Stimulated activated CD4-positive, alpha-beta T cell treated with anti-CD3 and anti-CD28 coated beads, TNF-alpha, amount 100 ng/mL, for 4 hours (primary cell): ENCODE results near the gene PRM1.
"Not testable (repeated sequence)": the region's sequence is repeated elsewhere in the genome, so short reads cannot be mapped to it uniquely, and the experiment has no call there.

ENCODE experiments used
- DNase-seq, 3 experiments: peaks; one replicate each; pipeline ENCODE4 v3.0.0-alpha.2; 2020; ENCODE audit warnings: low read depth in 3 of 3

PRM1 gene

DNA sequence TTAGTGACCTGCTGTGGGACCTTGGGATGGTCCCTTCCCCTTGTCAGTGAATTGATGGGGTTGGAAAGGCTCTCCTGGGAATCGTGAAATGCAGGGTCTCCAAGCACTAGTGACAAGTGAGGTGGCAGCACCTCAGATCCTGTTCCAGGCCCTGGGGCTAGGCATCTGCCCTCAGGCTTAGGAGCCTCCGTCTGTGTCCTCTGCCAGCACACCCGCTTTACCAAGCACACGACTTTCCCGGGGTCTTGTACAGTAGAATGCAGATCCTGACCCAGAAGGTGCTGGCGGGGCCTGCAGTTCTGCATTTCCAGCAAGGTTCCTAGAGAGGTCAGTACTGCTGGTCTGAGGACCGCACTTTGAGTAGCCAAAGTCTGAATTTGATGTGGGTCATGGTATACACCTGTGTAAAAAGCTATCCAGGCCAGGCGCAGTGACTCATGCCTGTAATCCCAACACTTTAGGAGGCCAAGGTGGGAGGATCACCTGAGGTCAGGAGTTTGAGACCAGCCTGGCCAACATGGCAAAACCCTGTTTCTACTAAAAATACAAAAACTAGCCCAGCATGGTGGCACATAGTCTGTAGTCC, 33.3 kb upstream of the PRM1 start:
- no peak for DNase-seq

DNA sequence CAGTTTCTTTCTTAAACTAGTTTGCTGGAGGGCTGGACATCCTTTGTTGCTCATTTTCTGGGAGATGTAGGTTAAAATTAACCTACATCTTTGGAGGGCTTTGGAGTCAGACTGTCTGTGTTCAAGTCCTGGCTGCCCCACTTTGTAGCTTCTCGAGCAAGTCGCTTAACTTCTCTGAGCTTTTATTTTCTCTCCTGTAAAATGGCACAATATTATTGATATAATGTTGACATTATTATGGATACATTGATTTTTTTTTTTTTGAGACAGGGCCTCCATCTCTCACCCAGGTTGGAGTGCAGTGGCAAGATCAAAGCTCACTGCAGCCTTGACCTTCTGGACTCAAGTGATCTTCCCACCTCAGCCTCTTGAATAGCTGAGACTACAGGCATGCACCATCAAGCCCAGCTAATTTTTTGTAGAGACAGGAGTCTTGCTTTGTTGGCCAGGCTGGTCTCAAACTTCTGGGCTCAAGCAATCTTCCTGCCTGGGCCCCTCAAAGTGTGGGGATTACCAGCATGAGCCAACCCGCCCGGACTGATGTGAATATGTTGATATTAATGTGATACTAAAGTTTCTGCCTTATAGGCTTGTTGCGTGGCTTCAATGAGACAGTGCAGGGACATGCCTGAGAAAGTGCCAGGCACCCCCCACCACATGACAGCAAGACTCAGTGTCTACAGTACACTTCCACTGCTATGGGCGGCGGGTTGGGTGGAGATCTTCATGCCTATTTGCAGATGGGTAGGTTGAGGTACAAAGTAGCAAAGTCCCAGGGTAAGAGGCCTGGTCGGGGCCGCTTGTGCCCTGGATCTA, 32.6 kb upstream of the PRM1 start:
- DNase-seq = no peak

DNA sequence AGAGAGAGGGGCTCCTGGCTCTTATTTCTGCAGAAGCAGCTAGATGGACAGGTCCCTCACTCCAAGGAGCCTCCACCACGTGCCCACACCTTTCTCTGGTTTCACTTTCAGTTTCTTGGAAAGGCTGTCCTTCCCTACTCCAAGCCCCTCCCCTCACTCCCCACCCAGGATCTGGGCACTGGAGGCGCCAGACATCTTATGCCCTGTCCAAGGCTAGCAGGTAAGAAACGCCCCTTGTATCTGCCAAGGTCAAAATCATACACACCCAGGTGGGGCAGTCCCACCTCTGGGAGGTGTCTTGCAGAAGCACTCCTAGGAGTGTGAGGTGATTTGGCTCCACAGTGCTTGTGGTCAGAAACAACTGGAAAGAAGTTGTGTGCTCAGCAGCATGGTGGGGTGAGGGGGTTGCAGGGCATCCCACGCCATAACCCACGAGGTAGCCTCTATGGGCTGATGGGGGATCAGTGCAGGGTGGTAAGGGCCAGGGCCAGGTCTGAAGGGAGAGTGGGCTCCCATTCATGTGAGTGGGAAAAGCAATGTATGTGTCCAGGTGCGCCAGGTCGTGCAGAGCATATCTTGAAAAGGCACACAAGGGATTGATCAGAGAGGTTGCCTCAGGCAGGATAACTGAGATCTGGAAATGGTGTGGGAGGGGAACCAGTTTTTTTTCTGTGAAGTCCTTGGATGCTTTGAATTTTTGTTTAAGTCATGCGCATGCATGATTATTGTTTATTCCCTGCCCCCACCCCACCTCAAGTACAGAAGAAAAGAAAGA, 31.8 kb upstream of the PRM1 start:
- no peak for DNase-seq

DNA sequence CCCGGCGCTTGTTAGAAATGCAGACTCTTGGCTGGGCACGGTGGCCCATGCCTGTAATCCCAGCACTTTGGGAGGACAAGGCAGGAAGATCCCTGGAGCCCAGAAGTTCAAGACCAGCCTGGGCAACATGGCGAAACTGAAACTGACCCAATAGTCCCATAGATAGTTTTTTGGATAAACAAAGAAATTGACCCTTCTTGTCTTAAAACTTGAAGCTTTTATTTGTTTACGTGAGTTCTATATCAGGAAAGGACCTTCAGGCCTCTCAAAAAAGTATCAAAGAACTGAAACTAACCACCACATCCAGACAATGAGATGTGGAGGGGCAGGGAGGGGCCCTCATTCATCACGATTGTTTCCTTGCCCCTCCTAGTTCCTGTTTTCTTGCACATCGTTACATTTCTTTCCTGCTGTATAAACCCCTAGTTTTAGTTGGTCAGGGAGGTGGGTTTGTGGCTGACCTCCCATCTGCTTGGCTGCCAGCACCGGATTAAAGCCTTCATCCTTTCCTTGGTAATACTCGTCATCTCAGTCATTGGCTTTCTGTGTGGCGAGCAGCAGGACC, 29.9 kb upstream of the PRM1 start:
- no peak for DNase-seq

DNA sequence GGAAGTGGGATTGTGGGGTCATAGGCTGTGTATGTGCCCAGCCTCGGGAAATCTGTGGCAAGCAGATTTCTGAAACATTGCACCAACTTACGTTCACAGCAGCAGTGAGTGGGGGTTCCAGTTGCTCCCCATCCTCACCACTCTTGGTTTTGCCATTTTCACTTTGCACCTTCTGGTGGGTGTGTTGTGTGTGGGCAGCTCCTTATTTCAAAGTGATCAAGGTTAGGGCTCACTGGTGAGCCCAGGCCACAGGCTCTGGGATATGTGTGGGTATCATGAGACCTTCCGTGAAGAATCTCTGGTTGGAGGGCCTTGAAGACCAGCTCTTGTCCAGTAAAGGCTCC, 29.5 kb upstream of the PRM1 start:
- DNase-seq = no peak

DNA sequence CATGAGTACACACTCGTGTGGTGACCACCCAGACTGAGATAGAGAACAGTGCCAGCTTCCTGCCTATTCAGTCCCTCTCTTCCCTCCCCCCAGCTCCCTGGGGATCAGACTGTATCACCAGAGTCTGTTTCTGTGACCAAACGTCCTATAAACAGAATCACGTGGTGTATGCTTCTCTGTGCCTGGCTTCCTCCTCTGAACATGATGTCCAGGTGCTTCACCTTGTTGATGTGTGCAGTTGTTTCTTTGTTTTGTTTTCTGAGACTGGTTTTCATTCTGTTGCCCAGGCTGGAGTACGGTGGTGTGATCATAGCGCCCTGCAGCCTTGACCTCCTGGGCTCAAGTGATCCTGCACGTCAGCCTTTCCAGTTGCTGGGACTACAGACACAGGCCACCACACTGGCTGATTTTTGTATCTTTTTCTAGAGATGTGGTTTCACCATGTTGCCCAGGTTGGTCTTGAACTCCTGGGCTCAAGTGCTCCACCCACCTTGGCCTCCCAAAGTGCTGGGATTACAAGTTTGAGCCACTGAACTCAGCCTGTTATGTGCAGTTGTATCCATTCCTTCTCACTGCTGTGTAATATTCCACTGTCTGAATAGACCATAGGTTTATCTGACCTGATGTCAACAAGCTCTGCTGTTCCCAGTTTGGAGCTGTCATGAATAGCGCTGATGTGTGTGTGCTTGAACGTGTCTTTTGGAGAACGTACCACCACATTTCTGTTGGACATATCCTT, 28.9 kb upstream of the PRM1 start:
- no peak for DNase-seq

DNA sequence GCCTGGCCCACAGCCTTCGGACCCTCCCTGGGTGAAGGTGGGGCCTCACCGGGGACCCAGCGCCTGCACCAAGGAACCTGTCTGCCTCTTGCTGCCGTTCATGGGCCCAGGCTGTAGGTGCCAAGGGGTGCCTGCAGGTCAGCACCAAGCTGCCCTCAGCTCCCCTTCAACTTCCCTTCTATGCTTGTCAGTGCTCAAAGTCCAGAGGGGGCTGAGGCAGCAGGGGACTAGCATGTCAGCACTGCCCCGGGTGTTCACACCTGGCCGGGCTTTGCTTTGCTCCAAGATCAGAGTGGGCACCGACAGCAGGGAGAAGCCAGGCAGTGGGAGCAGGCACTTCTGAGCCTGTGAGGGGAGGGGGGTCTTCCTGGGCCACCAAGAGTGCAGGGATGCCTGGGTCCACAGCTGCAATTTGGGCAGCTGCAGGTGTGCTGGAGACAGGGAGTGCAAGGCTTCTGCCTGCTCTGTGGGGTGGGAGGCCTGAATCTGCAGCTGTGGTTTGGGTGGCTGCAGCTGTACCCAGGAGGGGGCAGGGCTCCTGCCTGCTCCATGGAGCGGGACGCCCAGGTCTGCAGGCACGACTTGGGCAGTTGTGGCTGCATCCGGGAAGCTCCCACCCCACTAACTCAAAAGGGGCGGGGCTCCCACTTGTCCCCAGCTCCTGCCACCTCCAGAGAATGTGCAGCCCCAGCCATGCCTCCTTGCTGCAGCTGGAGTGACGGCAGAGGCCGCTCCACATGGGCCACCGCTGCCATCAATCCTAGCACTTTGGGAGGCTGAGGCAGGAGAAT, 27.6 kb upstream of the PRM1 start:
- DNase-seq = no peak

DNA sequence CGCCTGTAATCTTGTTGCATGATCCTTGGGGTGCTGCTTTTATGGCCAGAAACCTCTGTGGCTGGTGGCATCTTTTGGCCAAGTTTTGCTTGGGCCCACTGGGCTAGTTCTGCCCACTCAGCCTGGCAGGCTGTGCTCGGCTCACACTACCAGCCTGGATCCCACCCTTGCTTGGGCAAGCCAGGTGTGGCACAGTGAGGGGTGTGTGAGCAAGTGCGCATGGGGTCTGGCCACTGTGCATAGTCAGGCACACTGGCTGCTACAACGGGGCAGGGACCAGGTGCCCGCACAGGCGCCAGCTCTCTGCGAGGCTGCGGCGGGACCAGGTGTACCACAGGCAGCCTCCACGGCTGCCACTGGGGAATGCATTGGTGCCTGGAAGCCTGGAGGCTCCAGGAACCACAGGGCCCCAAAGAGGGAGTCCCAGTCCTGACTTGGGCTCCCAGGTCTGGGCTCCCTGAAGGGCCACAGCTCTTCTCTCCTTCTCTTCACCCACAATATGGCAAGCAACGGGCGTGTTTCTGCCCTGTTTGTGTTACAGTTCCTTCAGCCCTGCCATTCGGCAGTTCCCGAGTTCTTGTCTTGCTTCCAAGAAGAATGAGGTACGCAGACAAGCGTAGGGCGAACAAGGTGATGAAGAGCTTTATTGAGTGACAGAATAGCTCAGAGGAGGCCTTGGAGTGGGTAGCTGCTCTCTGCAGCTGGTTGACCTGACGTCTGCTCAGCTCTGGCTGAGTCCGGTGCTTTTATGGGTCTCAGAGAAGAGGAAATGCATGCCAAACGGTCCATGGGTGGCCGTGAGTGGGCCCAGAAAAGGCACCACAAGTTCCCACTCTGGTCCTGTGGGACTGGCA, 26.7 kb upstream of the PRM1 start:
- no peak for DNase-seq

DNA sequence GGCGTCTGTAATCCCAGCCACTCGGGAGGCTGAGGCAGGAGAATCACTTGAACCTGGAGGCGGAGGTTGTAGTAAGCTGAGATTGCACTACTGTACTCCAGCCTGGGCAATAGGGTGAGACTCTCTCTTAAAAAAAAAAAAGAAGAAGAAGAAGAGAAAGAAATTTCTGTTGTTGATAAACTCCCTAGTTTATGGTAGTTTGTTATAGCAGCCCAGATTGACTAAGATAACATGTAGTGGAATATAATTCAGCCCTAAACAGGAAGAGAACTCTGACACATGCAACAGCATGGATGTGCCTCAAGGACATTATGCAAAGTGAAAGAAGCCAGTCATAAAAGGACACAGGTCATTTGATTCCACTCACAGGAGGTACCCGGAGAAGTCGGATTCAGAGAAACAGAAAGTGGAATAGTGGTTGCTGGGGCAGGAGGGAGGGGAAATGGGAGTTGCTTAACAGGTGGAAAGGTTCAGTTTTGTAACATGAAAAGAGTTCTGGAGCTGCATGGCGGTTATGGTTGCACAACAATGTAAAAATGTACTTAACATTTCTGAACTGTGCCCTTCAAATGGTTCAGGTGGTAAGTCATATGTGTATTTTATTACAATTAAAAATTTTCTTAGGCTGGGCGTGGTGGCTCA, 26.0 kb upstream of the PRM1 start:
- DNase-seq = no peak

DNA sequence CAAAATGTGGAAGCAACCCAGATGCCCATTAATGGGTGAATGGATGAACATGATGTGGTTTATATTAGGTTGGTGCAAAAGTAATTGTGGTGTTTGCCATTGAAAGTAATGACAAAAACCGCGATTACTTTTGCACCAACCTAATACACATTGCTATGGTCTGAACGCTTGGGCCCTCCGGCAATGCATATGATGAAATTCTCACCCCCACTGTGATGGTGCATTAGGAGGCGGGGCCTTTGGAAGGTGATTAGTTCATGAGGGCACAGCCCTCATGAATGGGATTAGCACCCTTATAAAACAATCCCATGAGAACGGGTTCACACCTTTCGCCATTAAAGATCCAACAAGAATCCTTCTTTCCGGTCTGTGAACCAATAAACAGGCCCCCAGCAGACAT, 25.3 kb upstream of the PRM1 start:
- no peak for DNase-seq

DNA sequence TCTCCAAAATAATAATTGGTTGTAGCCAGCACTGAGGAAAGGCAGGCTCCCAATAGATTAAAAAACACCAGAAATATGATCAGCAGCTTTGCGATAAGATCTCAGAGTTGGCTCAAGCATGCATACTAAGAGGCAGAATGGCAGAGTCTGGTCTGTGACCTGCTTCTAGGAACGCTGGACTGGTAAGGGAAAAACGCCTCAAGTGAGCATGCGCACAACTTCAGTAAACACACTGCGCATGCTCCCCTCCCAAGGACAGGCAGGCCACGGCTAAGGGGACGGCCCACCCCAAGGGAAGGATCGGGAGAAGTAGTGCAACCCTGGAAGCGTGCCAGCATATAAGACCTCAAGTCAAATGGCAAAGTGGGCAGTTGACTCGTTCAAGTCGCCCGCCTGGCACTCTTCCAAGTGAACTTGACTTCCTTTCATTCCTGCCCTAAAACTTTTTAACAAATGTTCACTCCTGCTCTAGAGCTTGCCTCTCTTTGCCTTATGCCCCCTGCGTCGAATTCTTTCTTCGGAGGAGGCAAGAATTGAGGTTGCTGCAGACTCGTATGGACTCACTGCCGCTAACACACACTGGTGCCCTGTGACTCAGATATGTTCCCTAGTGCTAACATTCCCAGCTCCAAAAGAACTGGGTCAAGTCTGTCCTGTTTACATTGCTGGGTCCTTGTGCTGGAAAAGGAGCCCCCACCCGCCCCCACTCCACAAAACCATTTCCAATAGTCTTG, 22.4 kb upstream of the PRM1 start:
- no peak for DNase-seq

DNA sequence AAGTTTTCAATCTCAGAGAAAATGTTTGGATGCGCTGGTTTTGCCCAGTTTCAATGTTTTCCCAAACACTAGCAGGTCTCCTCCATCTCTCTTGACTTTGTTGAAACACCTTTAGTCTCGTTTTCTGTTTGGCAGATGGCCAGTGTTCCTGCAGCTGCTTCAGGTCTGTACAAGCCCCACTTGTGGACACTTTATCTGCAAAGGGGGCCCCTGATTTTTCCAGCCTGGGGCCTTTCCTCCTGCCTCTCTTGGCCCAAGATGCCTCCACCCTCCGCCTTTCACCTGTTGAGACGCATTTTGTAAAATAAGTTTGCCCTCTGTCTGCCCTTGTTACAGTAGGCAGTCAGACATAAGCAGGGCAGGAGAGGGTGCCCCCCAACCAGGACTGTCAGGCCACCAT, 21.8 kb upstream of the PRM1 start:
- DNase-seq = no peak

DNA sequence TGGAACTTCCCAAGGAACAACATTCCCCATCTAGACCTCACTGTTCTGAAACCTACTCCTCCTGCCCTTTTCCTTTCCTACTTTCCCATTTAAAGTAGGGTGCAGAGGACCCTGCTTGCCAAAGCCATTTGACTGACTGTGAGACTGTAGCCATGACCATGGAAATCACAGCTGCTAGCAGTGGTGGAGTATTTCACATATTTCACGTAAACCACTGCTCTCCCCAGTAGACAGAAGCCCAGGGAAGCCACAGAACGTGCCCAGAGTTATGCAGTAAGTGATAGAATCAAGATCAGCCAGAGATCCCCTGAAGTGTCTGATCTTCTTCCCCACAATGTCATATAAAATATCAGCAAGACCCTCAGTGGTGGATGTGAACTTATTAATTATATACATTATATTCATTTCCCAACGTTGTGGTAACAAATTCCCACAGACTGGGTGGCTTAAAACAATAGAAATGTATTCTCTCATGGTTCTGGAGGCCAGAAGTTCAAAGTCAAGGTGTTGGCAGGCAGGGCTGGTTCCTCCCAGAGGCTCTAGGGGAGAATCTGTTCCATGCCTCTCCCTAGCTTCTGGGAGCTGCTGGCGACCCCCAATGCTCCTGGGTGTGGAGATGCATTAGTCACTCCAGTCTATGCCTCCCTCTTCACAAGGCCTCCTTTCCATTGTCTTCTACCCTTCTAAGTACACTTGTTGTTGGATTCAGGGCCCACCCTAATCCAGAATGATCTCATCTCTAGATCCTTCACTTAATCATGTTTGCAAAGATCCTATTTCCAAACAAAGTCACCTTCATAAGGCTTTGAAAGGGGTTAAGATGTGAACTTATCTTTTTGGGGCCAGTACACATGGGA, 20.7 kb upstream of the PRM1 start:
- DNase-seq = no peak

DNA sequence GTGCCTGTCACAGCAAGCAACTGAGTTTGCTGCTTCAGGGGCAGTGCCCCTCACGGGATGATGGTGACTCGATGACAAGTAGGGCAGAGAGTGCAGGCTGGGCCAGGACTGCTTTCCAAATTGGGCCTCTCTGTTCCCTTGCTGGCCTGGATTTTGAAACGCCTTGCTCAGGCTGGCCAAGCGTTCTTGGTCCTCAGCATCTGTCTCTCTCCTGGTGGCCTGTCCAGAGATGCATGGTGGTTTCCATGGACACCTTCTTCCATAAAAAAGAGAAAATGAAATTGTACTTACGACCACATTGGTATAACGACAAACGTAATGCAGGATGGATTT, 19.4 kb upstream of the PRM1 start:
- no peak for DNase-seq

DNA sequence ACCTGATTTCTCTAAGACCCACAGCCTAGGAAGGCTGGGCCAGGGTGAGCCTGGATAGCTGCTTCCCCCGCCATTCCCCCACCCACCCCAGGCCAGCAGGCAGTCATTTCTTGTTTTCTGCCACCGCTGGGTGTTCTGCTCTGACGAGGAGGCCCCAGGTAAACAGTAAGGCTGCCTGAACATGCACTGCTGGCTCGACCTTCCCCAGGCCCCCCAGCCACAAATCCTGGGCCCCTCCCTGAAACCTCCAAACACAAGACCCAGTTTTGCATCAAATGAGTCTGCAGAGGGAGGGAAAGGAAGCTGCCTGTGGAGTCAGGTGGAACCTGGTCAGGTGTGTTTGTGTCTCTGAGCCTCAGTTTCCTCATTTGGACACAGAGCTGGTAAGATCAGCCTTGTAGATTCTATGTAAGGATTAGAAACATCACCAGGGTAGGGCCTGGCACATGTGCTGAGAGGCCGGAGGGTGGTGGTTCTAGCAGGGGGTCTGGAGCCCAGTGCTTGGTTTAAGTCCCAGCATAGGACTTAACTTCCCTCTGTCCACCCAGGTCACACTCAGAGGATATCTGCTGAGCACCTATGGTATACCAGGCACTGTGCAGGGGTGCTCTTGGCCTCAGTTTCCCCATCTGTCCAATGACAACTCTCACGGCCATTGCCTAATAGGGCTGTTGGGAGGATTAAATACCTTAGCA, 18.9 kb upstream of the PRM1 start:
- no peak for DNase-seq

DNA sequence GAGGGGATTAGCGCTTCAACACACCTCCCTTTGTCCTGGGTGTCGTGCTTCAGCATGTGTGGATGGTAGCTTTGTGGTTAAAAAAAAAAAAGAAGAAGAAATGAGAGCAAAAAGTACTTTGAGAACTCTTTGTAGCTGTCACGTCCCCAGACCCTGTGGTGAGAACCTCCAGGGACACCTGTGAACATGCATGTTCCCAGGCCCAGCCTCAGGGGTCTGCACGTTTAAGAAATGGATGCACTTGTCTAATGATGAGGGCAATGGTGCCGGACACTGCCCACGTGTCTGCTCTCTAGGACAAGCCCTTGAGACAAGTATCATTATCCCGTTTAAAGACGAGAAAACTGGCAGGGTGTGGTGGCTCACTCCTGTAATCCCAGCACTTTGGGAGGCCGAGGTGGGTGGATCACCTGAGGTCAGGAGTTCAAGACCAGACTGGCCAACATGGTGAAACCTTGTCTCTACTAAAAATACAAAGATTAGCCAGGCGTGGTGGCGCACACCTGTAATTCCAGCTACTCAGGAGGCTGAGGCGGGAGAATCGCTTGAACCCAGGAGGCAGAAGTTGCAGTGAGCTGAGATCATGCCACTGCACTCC, 17.9 kb upstream of the PRM1 start:
- not testable (repeated sequence) for DNase-seq
